ENCODE measurements around the gene TRIM71. TPM values are rescaled to one million over a fixed set of nuclear protein-coding genes. Genes with fewer than 3 reads are reported as not detected.

TRIM71 gene
- total RNA-seq, 1 experiment from 2014 or later: 0.18 TPM

Other genes with a start within 250 kb of the TRIM71 start
- gene DYNC1LI1, start 247.1 kb upstream of the TRIM71 start, total RNA-seq (2021; ENCODE audit: unreplicated experiment): 30.5 TPM
- 26.1 TPM for gene CNOT10, start 132.8 kb upstream of the TRIM71 start, total RNA-seq (2021; ENCODE audit: unreplicated experiment)
- gene CCR4, start 133.6 kb downstream of the TRIM71 start, total RNA-seq (2021; ENCODE audit: unreplicated experiment): 0.10 TPM

Data from Panc1 (cell line).